Hepatocyte (in vitro differentiated cells): ENCODE results near the gene FAM222B. TPM values are rescaled to one million over a fixed set of nuclear protein-coding genes. Genes with fewer than 3 reads are reported as not detected.
"Not testable (repeated sequence)": the region's sequence is repeated elsewhere in the genome, so short reads cannot be mapped to it uniquely, and the experiment has no call there.

ENCODE experiments used
- DNase-seq: peaks from one replicate; pipeline ENCODE4 v3.0.0-alpha.2; 2016; ENCODE audit warnings: low spot score
- H2AFZ ChIP-seq: fragments of 200-600 bp; sonication (generic); 2 replicates; pipeline ENCODE4 v1.6.0; 2016; ENCODE audit warnings: antibody characterized with exemption, mild to moderate bottlenecking
- H3K27ac ChIP-seq: fragments of 200-600 bp; sonication (generic); 2 replicates; pipeline ENCODE4 v1.5.1; 2016; ENCODE audit warnings: mild to moderate bottlenecking
- H3K27me3 ChIP-seq: fragments of 200-600 bp; sonication (generic); 2 replicates; pipeline ENCODE4 v1.6.1; 2016
- H3K36me3 ChIP-seq: fragments of 200-600 bp; sonication (generic); replicated peaks from 2 replicates; pipeline ENCODE4 v1.5.1; 2016; ENCODE audit warnings: low read depth; ENCODE audit not compliant: insufficient read depth
- H3K4me1 ChIP-seq: fragments of 200-600 bp; sonication (generic); 2 replicates; pipeline ENCODE4 v1.5.1; 2016; ENCODE audit warnings: mild to moderate bottlenecking, moderate library complexity; ENCODE audit not compliant: insufficient read depth
- H3K4me2 ChIP-seq: fragments of 200-600 bp; sonication (generic); 2 replicates; pipeline ENCODE4 v1.6.0; 2016
- H3K4me3 ChIP-seq: fragments of 200-600 bp; sonication (generic); 2 replicates; pipeline ENCODE4 v1.5.1; 2016; ENCODE audit warnings: mild to moderate bottlenecking
- H3K79me2 ChIP-seq: fragments of 200-600 bp; sonication (generic); 2 replicates; pipeline ENCODE4 v1.6.0; 2017; ENCODE audit warnings: mild to moderate bottlenecking
- H3K9me2 ChIP-seq: fragments of 200-600 bp; sonication (generic); replicated peaks from 2 replicates; pipeline ENCODE4 v1.6.0; 2017; ENCODE audit warnings: mild to moderate bottlenecking; ENCODE audit not compliant: insufficient read depth
- H3K9me3 ChIP-seq: fragments of 200-600 bp; sonication (generic); 2 replicates; pipeline ENCODE4 v1.5.1; 2016; ENCODE audit warnings: low read depth, mild to moderate bottlenecking
- H4K20me1 ChIP-seq: fragments of 200-600 bp; sonication (generic); 2 replicates; pipeline ENCODE4 v1.6.0; 2016; ENCODE audit warnings: mild to moderate bottlenecking; ENCODE audit not compliant: insufficient read depth, poor library complexity, severe bottlenecking
- EZH2 ChIP-seq: fragments of 200-600 bp; sonication (generic); IDR thresholded peaks from 2 replicates; pipeline ENCODE4 v1.6.1; 2016; ENCODE audit warnings: antibody characterized with exemption, mild to moderate bottlenecking, borderline replicate concordance
- EZH2phosphoT487 ChIP-seq: fragments of 200-600 bp; sonication (generic); IDR thresholded peaks from one replicate; pipeline ENCODE4 v1.6.1; 2018; ENCODE audit warnings: antibody characterized with exemption, mild to moderate bottlenecking, low read depth, moderate library complexity; ENCODE audit not compliant: unreplicated experiment, severe bottlenecking
- WGBS: methylation state at CpG from one replicate; pipeline ENCODE4 v1.1.6; 2016; ENCODE audit warnings: low lambda C conversion rate; ENCODE audit errors: missing lambda C conversion rate; 5-methylcytosine and 5-hydroxymethylcytosine counted together
- polyA plus RNA-seq: library from polyadenylated mRNA; unstranded; fragments of >200 nt; fragmentation: Nextera tagmentation; extraction: Ambion mirVana; gene quantifications from 2 replicates; pipeline ENCODE4 v1.2.1, GENCODE V29; 2016
- total RNA-seq: library from RNA; depleted of rRNA; stranded (reverse); fragments of >200 nt; gene quantifications from 2 replicates; pipeline ENCODE4 v1.2.3, GENCODE V29; 2014
- TF ChIP-seq, protein P1 (sequence below): fragments of 200-600 bp; sonication (generic); IDR thresholded peaks from 2 replicates; pipeline ENCODE4 v1.5.1; 2016; ENCODE audit warnings: antibody characterized with exemption, mild to moderate bottlenecking; ENCODE audit not compliant: poor library complexity

Gene FAM222B
- total and polyA plus RNA-seq, 2 experiments from 2014 or later: 7.9 to 36.0 TPM

DNA sequence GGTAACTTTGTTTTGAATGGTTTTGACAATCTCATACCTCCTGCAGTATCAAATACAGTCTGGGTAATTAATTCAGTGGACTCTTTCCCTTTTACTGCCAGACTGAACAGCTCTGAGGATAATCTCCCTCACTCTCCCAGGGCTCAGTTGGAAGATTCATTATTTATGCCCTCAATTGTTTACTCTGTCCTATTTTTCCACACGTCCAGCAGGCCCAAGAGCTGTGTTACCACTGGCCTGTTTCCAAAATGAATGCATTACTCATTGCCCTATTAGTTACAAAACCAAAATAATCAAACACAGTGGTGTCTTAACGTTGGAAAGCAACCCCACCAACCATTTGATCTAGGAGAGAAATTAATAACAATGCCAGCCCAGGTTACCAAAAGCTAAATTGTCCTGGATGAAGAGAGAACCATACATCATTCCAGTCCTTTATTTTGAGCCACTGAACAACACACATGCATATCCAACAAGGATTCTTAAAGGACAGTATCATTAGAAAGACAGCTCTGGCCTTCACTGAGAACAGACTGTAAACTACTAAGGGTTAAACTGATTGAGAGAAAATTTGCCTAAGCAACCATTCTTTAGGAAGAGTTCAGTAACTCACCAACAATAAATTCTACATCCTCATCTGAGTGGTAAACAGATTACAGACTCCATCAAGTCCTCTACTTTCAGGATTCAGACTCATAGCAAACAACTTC, 34.5 kb downstream of the FAM222B start:
- TF ChIP-seq EZH2phosphoT487: no peak
- Histone ChIP-seq H3K4me3 (no peak overlapping the region), H3K27ac (peak overlapping the region; percentile 91), H3K9me3 (no peaks in the 10 kb centered on the region), H3K4me1 (peaks cover 45% of the 10 kb centered on the region), H3K27me3 (no peaks in the 10 kb centered on the region), H2AFZ (no peak overlapping the region), H3K79me2 (peaks cover 68% of the 10 kb centered on the region), H4K20me1 (no peaks in the 10 kb centered on the region), H3K4me2 (peak overlapping the region; percentile 47), H3K9me2 (no peaks in the 10 kb centered on the region), H3K36me3 (no peaks in the 10 kb centered on the region)
- DNase-seq: peak; percentile 38
- 12% methylated on average over 2 of the region's 2 CpGs for WGBS

DNA sequence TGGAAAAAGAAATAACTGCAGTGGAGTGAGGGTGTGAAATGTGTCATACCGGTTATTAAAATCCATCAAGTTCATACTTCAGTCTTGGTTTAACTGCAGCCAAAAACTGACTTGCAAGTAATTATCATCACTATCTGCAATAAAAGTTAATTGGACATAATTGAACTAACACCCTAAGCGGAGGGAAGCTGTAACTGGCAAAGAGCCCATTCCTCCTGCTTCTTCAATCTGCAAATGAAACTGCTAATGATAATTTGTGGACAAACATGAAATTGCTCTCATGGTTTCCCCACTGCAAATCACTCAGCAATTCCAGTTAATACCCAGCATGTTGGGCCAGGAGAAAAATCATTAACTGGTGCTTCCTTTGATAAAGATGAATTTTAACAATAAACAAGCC, 46.5 kb downstream of the FAM222B start:
- Histone ChIP-seq H3K9me2 (no peaks in the 10 kb centered on the region), H3K27me3 (no peaks in the 10 kb centered on the region), H3K4me1 (no peaks in the 10 kb centered on the region), H3K4me2 (no peak overlapping the region), H3K9me3 (no peaks in the 10 kb centered on the region), H2AFZ (no peak overlapping the region), H3K27ac (no peak overlapping the region), H3K36me3 (no peaks in the 10 kb centered on the region), H3K4me3 (no peak overlapping the region), H3K79me2 (peaks cover 99% of the 10 kb centered on the region), H4K20me1 (peaks cover 46% of the 10 kb centered on the region)
- no peak for DNase-seq
- WGBS: 96% methylated on average over 2 of the region's 2 CpGs
- TF ChIP-seq EZH2: no peak
- TF ChIP-seq, protein P1, sequence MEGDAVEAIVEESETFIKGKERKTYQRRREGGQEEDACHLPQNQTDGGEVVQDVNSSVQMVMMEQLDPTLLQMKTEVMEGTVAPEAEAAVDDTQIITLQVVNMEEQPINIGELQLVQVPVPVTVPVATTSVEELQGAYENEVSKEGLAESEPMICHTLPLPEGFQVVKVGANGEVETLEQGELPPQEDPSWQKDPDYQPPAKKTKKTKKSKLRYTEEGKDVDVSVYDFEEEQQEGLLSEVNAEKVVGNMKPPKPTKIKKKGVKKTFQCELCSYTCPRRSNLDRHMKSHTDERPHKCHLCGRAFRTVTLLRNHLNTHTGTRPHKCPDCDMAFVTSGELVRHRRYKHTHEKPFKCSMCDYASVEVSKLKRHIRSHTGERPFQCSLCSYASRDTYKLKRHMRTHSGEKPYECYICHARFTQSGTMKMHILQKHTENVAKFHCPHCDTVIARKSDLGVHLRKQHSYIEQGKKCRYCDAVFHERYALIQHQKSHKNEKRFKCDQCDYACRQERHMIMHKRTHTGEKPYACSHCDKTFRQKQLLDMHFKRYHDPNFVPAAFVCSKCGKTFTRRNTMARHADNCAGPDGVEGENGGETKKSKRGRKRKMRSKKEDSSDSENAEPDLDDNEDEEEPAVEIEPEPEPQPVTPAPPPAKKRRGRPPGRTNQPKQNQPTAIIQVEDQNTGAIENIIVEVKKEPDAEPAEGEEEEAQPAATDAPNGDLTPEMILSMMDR: no peak
- TF ChIP-seq EZH2phosphoT487: no peak

DNA sequence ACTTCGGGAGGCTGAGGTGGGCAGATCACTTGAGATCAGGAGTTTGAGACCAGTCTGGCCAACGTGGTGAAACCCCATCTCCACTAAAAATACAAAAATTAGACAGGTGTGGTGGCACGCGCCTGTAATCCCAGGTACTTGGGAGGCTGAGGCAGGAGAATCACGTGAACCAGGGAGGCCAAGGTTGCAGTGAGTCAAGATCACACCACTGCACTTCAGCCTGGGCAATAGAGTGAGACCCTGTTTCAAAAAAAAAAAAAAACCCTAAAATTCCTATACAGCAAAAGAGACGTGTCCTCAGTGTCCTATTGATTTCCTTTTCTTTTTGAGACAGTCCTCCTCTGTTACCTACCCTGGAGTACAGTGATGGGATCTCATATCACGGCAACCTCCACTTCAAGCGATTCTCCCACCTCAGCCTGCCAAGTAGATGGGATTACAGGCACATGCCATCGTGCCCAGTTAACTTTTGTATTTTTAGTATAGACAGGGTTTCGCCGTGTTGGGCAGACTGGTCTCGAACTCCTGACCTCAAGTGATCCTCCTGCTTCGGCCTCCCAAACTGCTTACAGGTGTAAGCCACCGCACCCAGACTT, 47.6 kb downstream of the FAM222B start:
- H3K27ac ChIP-seq, H3K9me3 ChIP-seq, H3K4me3 ChIP-seq, H3K36me3 ChIP-seq, H3K9me2 ChIP-seq, H3K4me2 ChIP-seq, H3K4me1 ChIP-seq, DNase-seq, H3K27me3 ChIP-seq, H2AFZ ChIP-seq: not testable (repeated sequence)
- 99% methylated on average over 14 of the region's 14 CpGs for WGBS
- Histone ChIP-seq H3K79me2 (peaks cover 97% of the 10 kb centered on the region), H4K20me1 (peaks cover 51% of the 10 kb centered on the region)

DNA sequence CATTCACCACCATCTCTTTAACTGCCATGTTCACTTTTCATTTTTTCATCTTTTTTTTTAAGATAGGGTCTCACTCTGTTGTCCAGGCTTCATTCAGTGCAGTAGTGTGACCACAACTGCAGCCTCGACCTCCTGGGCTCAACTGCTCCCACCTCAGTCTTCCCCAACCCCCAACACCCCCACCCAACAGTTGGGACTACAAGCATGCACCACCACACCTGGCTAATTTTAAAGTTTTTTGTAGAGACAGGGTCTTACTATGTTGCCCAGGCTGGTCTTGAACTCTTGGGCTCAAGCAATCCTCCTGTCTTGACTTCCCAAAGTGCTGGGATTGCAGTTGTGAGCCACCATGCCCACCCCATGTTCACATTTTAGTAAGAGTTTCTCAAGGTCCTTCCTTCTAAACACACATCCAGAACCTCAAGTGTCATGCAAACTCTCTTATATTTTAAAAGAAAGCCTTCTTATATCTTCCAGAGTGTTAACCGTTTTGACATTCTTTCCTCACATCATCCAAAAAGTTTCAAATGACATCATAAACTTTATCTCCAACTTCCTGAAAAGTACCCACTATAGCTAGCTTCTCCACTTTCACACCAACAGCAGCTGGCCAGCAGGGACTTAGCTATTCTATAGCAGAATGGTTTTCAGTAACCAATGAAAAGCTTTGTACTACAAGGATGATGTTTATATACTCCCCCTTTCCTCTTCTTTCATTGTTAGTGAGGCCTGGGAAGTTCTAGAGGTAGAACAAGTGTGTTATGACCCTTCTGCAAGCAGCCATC, 49.5 kb downstream of the FAM222B start:
- Histone ChIP-seq H2AFZ (no peak overlapping the region), H3K9me2 (no peaks in the 10 kb centered on the region), H3K79me2 (peaks cover 97% of the 10 kb centered on the region), H3K4me1 (no peaks in the 10 kb centered on the region), H3K4me3 (no peak overlapping the region), H4K20me1 (peaks cover 57% of the 10 kb centered on the region), H3K9me3 (no peaks in the 10 kb centered on the region), H3K27me3 (no peaks in the 10 kb centered on the region), H3K36me3 (no peaks in the 10 kb centered on the region), H3K27ac (no peak overlapping the region), H3K4me2 (no peak overlapping the region)
- TF ChIP-seq EZH2 (no peak), EZH2phosphoT487 (no peak)
- TF ChIP-seq, protein P1: no peak
- WGBS: 79% methylated on average over 2 of the region's 2 CpGs
- DNase-seq: no peak
